Kidney (tissue), 14 donors: Measurements from ENCODE around the gene CDK14. TPM values are rescaled to one million over a fixed set of nuclear protein-coding genes. Genes with fewer than 3 reads are reported as not detected.
A peak's percentile ranks its signal among the peaks of the same experiment; 100 is the strongest.

Experiments
- DNase-seq, 5 donors: peaks; one replicate each; pipeline ENCODE4 v3.0.0-alpha.2; 2013 to 2020
- FAIRE-seq: peaks from 2 replicates; lab custom pipeline; 2012; peaks lifted over from hg19 to GRCh38; lab: Jason Lieb, UNC
- H3K27ac ChIP-seq, 2 donors: one replicate each; pipeline ENCODE4 v1.7.0; 2013; ENCODE audit warnings: low read depth in 2 of 2, low read length in 2 of 2, inconsistent platforms in 1 of 2
- H3K27me3 ChIP-seq: one replicate; pipeline ENCODE4 v1.7.1; 2013; ENCODE audit warnings: low read length, inconsistent platforms; ENCODE audit not compliant: control insufficient read depth, insufficient read depth
- H3K36me3 ChIP-seq, 3 donors: one replicate each; pipeline versions ENCODE4 v1.7.0 to v1.7.1; 2013; ENCODE audit warnings: low read length in 3 of 3, control low read depth in 1 of 3, inconsistent platforms in 1 of 3; ENCODE audit not compliant: insufficient read depth in 3 of 3, control insufficient read depth in 2 of 3
- H3K4me1 ChIP-seq, 3 donors: one replicate each; pipeline versions ENCODE4 v1.7.0 to v1.7.1; 2013; ENCODE audit warnings: low read length in 3 of 3, inconsistent platforms in 1 of 3, low read depth in 1 of 3; ENCODE audit not compliant: control insufficient read depth in 2 of 3, insufficient read depth in 2 of 3
- H3K4me3 ChIP-seq, 3 donors: one replicate each; pipeline versions ENCODE4 v1.7.0 to v1.8.1; 2013; ENCODE audit warnings: low read length in 3 of 3, control low read depth in 1 of 3, inconsistent platforms in 1 of 3
- H3K9ac ChIP-seq, 3 donors: one replicate each; pipeline versions ENCODE4 v1.7.0 to v1.7.1; 2013; ENCODE audit warnings: low read length in 3 of 3, control low read depth in 1 of 3, inconsistent platforms in 1 of 3
- H3K9me3 ChIP-seq, 3 donors: one replicate each; pipeline versions ENCODE4 v1.7.0 to v1.7.1; 2013; ENCODE audit warnings: low read length in 3 of 3, control low read depth in 1 of 3, inconsistent platforms in 1 of 3; ENCODE audit not compliant: control insufficient read depth in 2 of 3, insufficient read depth in 1 of 3
- CTCF ChIP-seq: IDR thresholded peaks from 3 replicates; pipeline ENCODE4 v1.5.1; 2012; ENCODE audit warnings: mild to moderate bottlenecking, moderate library complexity, borderline replicate concordance; ENCODE audit not compliant: insufficient read depth; ENCODE audit errors: extremely low read depth
- intact Hi-C: fragments of 100-400 bp; cut with DNase I; formaldehyde crosslinking; loops from one replicate; pipeline ENCODE4 v1.11.1; 2022
- polyA plus RNA-seq: library from polyadenylated mRNA; stranded (reverse); fragments of 350-450 nt; fragmentation: Illumina TruSeq; extraction: RNeasy Lipid Tissue Mini Kit (QIAGEN cat#74804); gene quantifications from one replicate; pipeline ENCODE4 v1.2.3, GENCODE V29; 2014; ENCODE audit warnings: low read depth, low replicate concordance; ENCODE audit not compliant: insufficient read depth
- total RNA-seq: library from RNA; stranded (reverse); fragmentation: NEBNext Ultra II Directional; extraction: Animal tissue kit (Norgen Biotek cat#: 25700); gene quantifications from one replicate; pipeline ENCODE4 v1.2.1, GENCODE V29; 2021
- donor health status: control.
- donor health status: control.
- donor health status: control.
- donor health status: control.
- donor health status: control.
- donor health status: DM: yes; HTN: yes; CAD: no.
- donor health status: Normal renal cell carcinoma (clear cell type).

The CDK14 gene
- total and polyA plus RNA-seq, 2 donors from 2014 or later: 11.9 to 33.9 TPM

- no peak for TF ChIP-seq CTCF
- no peak for FAIRE-seq
- peak overlapping the region in 2 of 3 donors; percentile 6 to 45 for H3K4me3 ChIP-seq
Observed at GRCh38 chr7:91128683-91129348, 532.7 kb downstream of the CDK14 start.

GRCh38 chr7:91135300-91135699 lies 539.2 kb downstream of the CDK14 start:
- Histone ChIP-seq H3K27ac (no peak overlapping the region), H3K9ac (no peak overlapping the region), H3K36me3 (no peaks in the 10 kb centered on the region), H3K4me1 (peaks cover 0 to 4% (median under 1%) of the 10 kb centered on the region in 3 donors), H3K4me3 (no peak overlapping the region), H3K27me3 (no peaks in the 10 kb centered on the region), H3K9me3 (no peaks in the 10 kb centered on the region)
- TF ChIP-seq CTCF: no peak
- FAIRE-seq (no peak), DNase-seq (no peak)
- intact Hi-C loops: no loop called here

More at GRCh38 chr7:91128683-91129348, 532.7 kb downstream of the CDK14 start:
- Histone ChIP-seq H3K9ac (no peak overlapping the region), H3K4me1 (peaks cover 0 to 8% (median 2%) of the 10 kb centered on the region in 3 donors), H3K27ac (no peak overlapping the region), H3K27me3 (no peaks in the 10 kb centered on the region), H3K36me3 (no peaks in the 10 kb centered on the region), H3K9me3 (no peaks in the 10 kb centered on the region)
- intact Hi-C loops: no loop called here
- DNase-seq: peak in 3 of 5 donors; percentile 26 to 52 (median 38)

- no peak for TF ChIP-seq CTCF
- no peaks in the 10 kb centered on the region for H3K9me3 ChIP-seq
- no peaks in the 10 kb centered on the region for H3K27me3 ChIP-seq
- no peak overlapping the region for H3K9ac ChIP-seq
- H3K4me1 ChIP-seq: peaks cover 0 to 4% (median 4%) of the 10 kb centered on the region in 3 donors
- H3K27ac ChIP-seq: no peak overlapping the region
- H3K4me3 ChIP-seq: no peak overlapping the region
- FAIRE-seq: no peak
- intact Hi-C loops: no loop called here
- no peak for DNase-seq
- no peaks in the 10 kb centered on the region for H3K36me3 ChIP-seq
Observed at GRCh38 chr7:91135703-91136430, 539.7 kb downstream of the CDK14 start.
